Measurements from ENCODE around the gene ZMYND12.

DNA sequence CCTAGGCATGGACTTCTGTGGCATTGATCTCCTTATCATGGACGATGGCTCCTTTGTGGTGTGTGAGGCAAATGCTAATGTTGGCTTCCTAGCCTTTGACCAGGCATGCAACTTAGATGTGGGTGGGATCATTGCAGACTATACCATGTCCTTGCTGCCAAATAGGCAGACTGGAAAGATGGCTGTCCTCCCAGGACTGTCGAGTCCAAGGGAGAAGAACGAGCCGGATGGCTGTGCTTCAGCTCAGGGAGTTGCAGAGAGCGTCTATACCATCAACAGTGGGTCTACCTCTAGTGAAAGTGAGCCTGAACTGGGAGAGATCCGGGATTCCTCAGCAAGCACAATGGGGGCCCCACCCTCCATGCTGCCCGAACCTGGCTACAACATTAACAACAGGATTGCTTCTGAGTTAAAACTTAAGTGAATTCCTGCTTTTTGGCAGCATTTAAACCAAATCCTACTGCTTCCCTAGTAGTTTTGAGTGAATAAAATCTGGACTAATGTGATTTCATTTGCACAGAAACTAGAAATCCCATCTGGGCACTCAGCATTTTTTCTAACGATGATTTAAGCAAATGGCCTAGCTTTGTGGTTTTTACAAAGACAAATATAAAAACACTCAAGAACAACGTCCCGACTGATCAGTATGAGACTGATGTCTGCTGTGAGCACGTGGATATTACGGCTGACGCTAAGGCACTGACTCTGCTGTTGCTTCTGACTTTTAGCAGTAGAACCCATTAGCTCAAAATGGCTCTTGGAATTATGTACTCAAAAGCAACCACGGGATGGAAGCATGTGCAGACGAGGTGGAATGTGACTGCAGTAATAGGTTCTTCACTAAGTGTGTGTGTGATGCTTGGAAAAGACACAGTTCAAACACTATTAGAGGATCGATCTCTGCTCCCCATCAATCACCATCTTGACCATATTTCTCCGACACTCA, 41.0 kb downstream of the ZMYND12 start:
- TF ChIP-seq, protein P1, sequence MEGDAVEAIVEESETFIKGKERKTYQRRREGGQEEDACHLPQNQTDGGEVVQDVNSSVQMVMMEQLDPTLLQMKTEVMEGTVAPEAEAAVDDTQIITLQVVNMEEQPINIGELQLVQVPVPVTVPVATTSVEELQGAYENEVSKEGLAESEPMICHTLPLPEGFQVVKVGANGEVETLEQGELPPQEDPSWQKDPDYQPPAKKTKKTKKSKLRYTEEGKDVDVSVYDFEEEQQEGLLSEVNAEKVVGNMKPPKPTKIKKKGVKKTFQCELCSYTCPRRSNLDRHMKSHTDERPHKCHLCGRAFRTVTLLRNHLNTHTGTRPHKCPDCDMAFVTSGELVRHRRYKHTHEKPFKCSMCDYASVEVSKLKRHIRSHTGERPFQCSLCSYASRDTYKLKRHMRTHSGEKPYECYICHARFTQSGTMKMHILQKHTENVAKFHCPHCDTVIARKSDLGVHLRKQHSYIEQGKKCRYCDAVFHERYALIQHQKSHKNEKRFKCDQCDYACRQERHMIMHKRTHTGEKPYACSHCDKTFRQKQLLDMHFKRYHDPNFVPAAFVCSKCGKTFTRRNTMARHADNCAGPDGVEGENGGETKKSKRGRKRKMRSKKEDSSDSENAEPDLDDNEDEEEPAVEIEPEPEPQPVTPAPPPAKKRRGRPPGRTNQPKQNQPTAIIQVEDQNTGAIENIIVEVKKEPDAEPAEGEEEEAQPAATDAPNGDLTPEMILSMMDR (conservative IDR thresholded peaks at IDR 0.05; ENCODE audit: low read length), result no peak
- no peak for TF ChIP-seq EZH2phosphoT487 (IDR thresholded peaks at IDR 0.05; ENCODE audit: borderline replicate concordance)

Measured in Loucy (cell line).